ENCODE results near the gene ZCCHC2. TPM values are rescaled to one million over a fixed set of nuclear protein-coding genes. Genes with fewer than 3 reads are reported as not detected.

The ZCCHC2 gene
- total and polyA plus RNA-seq, 2 of the 4 experiments (the other 2 are of a cell fraction): 3.2 to 3.6 TPM

GRCh38 chr18:62484941-62485340 lies 37.9 kb upstream of the ZCCHC2 start:
- intact Hi-C loops (cut with micrococcal nuclease): no loop called here
- H4K91ac ChIP-seq (ENCODE audit: insufficient read depth, low read depth, low read length): no peak overlapping the region
- H2BK20ac ChIP-seq (ENCODE audit: low read depth, low read length): no peak overlapping the region
- H3K56ac ChIP-seq (ENCODE audit: extremely low read depth, insufficient read depth, low read length): no peak overlapping the region
- H2AK5ac ChIP-seq (ENCODE audit: low read depth, low read length): no peak overlapping the region
- H2BK120ac ChIP-seq (ENCODE audit: low read depth, low read length): no peak overlapping the region
- dilution Hi-C loops (cut with HindIII; ENCODE audit: low sequenced_read_pairs, unreplicated experiment): no loop called here
- H3K4me1 ChIP-seq (ENCODE audit: control insufficient read depth, insufficient read depth, low read length): no peaks in the 10 kb centered on the region
- H2BK15ac ChIP-seq (ENCODE audit: low read depth, low read length): no peak overlapping the region
- H3K4ac ChIP-seq (ENCODE audit: low read depth, low read length): no peak overlapping the region
- H2BK5ac ChIP-seq (ENCODE audit: low read depth, low read length, poor library complexity, severe bottlenecking): no peak overlapping the region
- WGBS, 2 experiments (ENCODE audit: extremely low coverage in 2 of 2, insufficient read length in 1 of 2): no CpG with 5 or more reads among the region's 8 CpGs
- H3K27ac ChIP-seq (ENCODE audit: insufficient read depth, low read length): no peak overlapping the region
- H3K4me3 ChIP-seq (ENCODE audit: insufficient read depth, low read depth, low read length): no peak overlapping the region
- H3K27me3 ChIP-seq (ENCODE audit: control insufficient read depth, insufficient read depth, low read length): peaks cover 10% of the 10 kb centered on the region
- H3K9me3 ChIP-seq (ENCODE audit: control insufficient read depth, insufficient read depth, low read length): no peaks in the 10 kb centered on the region
- no peaks in the 10 kb centered on the region for H3K36me3 ChIP-seq (ENCODE audit: control insufficient read depth, insufficient read depth, low read length)
- H3K23ac ChIP-seq (ENCODE audit: low read depth, low read length): no peak overlapping the region
- no peak overlapping the region for H3K9ac ChIP-seq (ENCODE audit: low read depth, low read length)
- ChIA-PET CTCF (no interaction called here), POLR2A (ENCODE audit: unreplicated experiment) (no interaction called here)
- TF ChIP-seq ELK1 (IDR thresholded peaks at IDR 0.05; ENCODE audit: borderline replicate concordance, low read depth, low read length) (no peak), RCOR1 (IDR thresholded peaks at IDR 0.05; ENCODE audit: insufficient replicate concordance, low read length) (no peak), SMC3 (IDR thresholded peaks at IDR 0.05; ENCODE audit: low read depth, low read length) (no peak), FOS (IDR thresholded peaks at IDR 0.05; ENCODE audit: low read depth, low read length) (no peak), CHD1 (IDR thresholded peaks at IDR 0.05; ENCODE audit: low read depth, low read length) (no peak)
- TF ChIP-seq, protein P1, sequence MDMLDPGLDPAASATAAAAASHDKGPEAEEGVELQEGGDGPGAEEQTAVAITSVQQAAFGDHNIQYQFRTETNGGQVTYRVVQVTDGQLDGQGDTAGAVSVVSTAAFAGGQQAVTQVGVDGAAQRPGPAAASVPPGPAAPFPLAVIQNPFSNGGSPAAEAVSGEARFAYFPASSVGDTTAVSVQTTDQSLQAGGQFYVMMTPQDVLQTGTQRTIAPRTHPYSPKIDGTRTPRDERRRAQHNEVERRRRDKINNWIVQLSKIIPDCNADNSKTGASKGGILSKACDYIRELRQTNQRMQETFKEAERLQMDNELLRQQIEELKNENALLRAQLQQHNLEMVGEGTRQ (IDR thresholded peaks at IDR 0.05; ENCODE audit: low read depth, low read length): no peak
- H3K4me2 ChIP-seq (ENCODE audit: low read depth, low read length): no peak overlapping the region
- ATAC-seq (ENCODE audit: low read depth): no peak
- no peaks in the 10 kb centered on the region for H4K20me1 ChIP-seq (ENCODE audit: insufficient read depth, low read length)
- H2AFZ ChIP-seq (replicated peaks; ENCODE audit: low read length, poor library complexity): no peak overlapping the region
- H3K14ac ChIP-seq (replicated peaks; ENCODE audit: low read depth, low read length): no peak overlapping the region
- no peaks in the 10 kb centered on the region for H3K9me1 ChIP-seq (ENCODE audit: insufficient read depth, low read length)
- H2AK9ac ChIP-seq (replicated peaks; ENCODE audit: low read depth, low read length, poor library complexity): no peak overlapping the region
- no peak for DNase-seq
- BruUV-seq (replicated peaks): no TSS peak
- no peak overlapping the region for H4K5ac ChIP-seq (ENCODE audit: low read depth, low read length)
- H3K18ac ChIP-seq (ENCODE audit: low read depth, low read length): no peak overlapping the region
- in situ Hi-C loops (cut with MboI; ENCODE audit: low sequenced_read_pairs): no loop called here
- no peaks in the 10 kb centered on the region for H3K79me1 ChIP-seq (ENCODE audit: low read depth in 1 of 2, low read length in 2 of 2)
- H4K8ac ChIP-seq (ENCODE audit: low read depth in 2 of 2, low read length in 2 of 2): no peak overlapping the region

All from IMR-90 (cell line).